ENCODE measurements around the gene RALGAPA2. TPM values are rescaled to one million over a fixed set of nuclear protein-coding genes. Genes with fewer than 3 reads are reported as not detected.

The RALGAPA2 gene
- total RNA-seq, 2 donors from 2014 or later = 55.5 to 80.0 TPM

DNA sequence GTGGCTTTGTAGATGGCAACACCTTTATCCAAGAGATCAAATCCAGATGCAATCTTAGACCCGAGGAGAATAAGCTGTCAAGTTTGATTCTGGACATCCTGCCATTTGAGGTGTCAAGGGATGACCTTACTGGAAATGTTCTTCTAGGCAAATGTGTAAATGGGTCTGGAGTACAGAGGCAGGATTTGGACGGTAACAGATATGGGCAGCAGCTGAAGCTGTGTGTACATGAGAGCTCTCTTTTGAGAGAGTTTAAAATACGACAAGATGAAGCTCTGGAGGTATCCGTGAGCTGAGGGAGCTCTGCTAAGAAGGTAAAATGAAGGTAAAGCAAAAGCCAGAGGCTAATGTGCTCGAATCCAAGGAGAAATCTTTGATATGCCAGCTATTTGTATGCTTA lies 56.6 kb downstream of the RALGAPA2 start:
- DNase-seq = no peak
- intact Hi-C loops (cut with DNase I, micrococcal nuclease) = no loop called here
- no peak for ATAC-seq

DNA sequence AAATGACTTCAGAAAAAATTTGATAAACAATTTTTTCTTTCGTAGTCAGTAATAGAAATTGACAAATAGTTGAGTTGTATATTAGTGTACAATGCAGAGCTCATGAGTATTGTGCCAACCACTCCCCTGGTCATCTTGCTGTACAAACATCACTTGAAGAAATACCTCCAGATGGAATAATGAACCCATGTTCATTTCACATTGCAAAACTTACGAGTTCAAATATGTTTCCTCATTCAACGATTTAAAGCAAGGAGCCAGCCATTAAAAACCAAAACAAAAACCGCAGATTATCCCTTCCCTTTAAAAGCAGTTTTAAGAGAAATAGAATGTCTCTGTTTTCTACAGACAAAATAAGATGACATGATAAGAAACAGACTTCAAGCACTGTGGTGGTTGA lies 62.5 kb downstream of the RALGAPA2 start:
- intact Hi-C loops (cut with DNase I, micrococcal nuclease) = no loop called here
- ATAC-seq (no peak), DNase-seq (no peak)

GRCh38 chr20:20643927-20644326 lies 68.5 kb downstream of the RALGAPA2 start:
- intact Hi-C loops (cut with DNase I, micrococcal nuclease) = no loop called here

GRCh38 chr20:20641783-20642182 lies 70.7 kb downstream of the RALGAPA2 start:
- no peak for ATAC-seq
- DNase-seq = no peak
- intact Hi-C loops (cut with DNase I, micrococcal nuclease) = no loop called here

More at GRCh38 chr20:20643927-20644326, 68.5 kb downstream of the RALGAPA2 start:
- DNase-seq = no peak
- ATAC-seq = no peak

- intact Hi-C loops (cut with DNase I, micrococcal nuclease) = no loop called here
- DNase-seq (no peak), ATAC-seq (no peak)
Measured at GRCh38 chr20:20638878-20639277, 73.6 kb downstream of the RALGAPA2 start.

DNA sequence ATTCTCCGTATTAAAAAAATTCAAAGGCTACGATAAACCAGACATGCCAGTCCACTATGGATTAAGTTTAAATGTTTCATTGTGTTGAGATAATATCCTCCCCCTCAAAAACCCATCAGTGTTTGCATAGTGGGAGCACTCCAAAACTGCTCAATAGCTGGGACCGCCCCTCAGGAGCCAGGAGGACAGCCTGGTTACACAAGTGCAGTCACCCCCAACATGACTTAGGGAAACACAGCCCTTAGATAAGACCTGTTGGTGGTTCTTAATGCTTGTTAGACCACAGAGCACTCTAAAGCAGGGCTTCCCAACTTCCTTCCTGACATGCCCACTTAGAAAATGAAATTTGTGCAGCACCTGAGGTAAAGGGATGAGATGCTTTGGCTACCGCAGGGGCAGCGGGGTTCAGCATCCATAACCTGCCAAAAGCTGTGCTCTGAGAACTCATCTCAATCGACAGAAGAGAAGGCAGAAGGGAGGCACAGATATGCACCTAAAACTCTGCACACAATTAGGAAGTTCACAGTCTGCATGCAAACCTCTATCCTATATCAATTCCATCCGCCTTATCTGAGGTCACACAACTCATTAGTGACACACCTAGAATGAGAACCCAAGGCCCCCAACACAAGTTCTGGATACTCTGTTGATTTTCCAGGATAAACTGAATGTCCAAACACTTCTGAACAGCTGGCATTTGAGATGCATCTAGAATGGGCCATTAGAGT lies 74.3 kb downstream of the RALGAPA2 start:
- intact Hi-C loops (cut with DNase I, micrococcal nuclease) = no loop called here
- ATAC-seq = no peak
- no peak for DNase-seq

GRCh38 chr20:20635006-20635405 lies 77.4 kb downstream of the RALGAPA2 start:
- intact Hi-C loops (cut with DNase I, micrococcal nuclease) = no loop called here
- ATAC-seq = no peak
- DNase-seq = no peak

GRCh38 chr20:20632644-20633043 lies 79.8 kb downstream of the RALGAPA2 start:
- intact Hi-C loops (cut with DNase I, micrococcal nuclease) = no loop called here
- ATAC-seq (no peak), DNase-seq (no peak)

DNA sequence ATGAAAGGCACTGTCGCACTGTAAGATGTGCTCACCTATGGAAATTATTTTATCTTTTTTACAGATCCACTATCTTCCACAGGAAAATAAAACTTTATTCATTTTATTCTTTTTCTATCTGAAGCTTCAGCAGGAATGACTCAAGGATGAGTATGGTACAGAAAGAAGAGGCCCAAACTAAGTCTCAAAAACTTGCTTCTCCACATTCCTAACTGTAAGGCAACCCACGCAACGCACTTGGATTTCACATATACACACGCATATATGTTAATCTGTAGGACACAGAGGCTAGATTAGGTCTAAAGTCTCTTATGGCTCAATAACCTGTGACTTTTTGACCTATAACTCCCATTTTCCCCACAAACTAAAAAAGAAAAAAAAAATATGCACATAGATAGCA lies 81.9 kb downstream of the RALGAPA2 start:
- ATAC-seq = no peak
- intact Hi-C loops (cut with DNase I, micrococcal nuclease) = no loop called here
- DNase-seq = no peak

GRCh38 chr20:20629556-20630188 lies 82.8 kb downstream of the RALGAPA2 start:
- intact Hi-C loops (cut with DNase I, micrococcal nuclease) = no loop called here
- DNase-seq (no peak), ATAC-seq (no peak)

DNA sequence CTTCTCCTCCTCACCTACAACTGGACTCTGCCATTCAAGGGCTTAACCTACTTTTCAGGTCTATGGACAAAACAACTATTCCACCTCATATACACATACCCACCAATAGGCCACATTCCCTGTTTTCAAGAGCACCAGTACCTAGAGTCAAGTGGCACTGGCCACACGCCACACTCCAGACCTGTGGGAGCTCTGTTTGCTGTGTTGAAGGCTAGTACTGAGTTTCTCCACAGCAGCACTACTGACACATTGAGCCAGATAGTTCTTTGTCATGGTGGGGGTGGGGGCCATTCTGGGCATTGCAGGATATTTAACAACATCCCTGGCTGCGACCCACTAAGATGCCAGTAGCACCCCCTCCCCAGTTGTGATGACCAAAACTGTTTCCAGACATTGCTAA lies 84.1 kb downstream of the RALGAPA2 start:
- intact Hi-C loops (cut with DNase I, micrococcal nuclease) = no loop called here
- ATAC-seq (no peak), DNase-seq (no peak)

GRCh38 chr20:20627471-20627870 lies 85.0 kb downstream of the RALGAPA2 start:
- DNase-seq = no peak
- no peak for ATAC-seq
- intact Hi-C loops (cut with DNase I, micrococcal nuclease) = no loop called here

DNA sequence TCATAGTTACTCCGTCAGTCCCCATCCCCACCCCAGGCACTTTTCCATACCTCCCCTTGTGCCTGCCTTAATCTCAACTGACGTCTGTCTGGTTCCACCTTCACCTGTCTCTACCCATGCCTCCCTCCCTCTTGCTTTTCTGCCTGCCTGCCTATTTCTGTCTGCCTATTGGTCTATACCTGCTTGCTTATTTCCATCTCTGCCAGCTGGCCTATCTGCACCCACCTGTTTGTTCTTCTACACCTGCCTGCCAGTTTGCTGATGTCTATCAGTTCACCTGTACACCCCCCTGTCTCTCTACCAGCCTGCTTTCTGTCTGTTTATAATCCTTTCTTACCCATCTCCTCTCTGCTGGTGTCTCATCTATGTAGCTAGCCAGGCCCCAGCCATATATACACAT lies 87.5 kb downstream of the RALGAPA2 start:
- ATAC-seq (peak; percentile 29), DNase-seq (no peak)
- intact Hi-C loops (cut with DNase I, micrococcal nuclease) = no loop called here

DNA sequence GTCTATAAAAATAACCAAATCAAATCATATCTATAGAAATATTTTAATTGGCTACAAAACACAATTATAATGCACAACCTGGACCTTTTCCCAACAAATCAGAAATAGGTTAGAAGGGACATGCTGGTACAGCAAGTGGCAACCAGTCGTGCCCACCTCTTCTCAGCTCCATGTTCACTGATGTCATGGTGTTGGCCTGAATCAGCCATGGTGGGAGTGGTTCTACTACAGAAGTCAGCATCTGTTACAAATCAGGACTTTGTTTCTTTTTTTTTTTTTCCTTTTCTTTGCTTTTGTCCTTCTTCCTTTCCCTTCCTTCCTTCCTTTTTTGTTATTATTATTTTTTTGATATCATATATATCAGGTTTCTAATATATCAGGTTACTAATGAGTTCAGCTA lies 91.2 kb downstream of the RALGAPA2 start:
- intact Hi-C loops (cut with DNase I, micrococcal nuclease) = no loop called here
- DNase-seq (no peak), ATAC-seq (no peak)

DNA sequence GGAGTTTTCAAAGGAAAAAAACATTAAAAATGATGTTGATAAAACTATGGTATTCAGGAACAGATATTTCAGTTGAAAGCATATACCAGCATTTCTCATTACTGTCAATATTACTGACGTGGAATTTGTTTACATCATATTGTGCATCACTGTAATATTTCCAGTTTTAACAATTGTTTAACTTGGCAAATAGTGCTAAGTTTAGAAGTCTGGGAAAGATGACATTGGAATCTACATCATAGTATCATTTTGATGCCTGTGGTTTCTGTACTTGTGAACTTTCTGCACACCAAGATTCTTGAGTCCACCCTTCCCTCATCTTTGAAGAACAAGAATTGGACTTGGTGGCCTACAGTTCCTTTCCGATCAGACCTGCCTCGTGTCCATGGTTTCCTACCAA lies 98.1 kb downstream of the RALGAPA2 start:
- no peak for DNase-seq
- intact Hi-C loops (cut with DNase I, micrococcal nuclease) = no loop called here
- ATAC-seq = no peak

DNA sequence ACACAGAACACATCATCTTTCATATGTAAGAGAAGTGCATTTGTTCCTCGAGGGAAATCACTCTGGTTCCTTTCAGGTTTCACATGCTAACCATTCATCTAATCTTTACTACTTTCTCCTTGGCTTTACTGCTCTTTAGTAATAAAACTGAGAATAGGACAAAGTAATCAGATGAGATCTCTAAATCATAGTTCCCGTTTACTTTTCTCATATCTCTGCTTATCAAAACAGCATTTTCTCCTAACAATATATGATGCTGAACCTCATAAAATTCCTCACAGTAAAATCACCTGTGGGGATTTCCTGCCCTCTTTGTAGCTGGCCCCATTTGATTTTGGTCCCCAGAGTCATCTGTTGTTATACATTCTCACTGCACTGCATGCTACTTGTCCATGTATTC lies 100.2 kb downstream of the RALGAPA2 start:
- DNase-seq = no peak
- peak; percentile 87 for ATAC-seq
- intact Hi-C loops (cut with DNase I, micrococcal nuclease) = no loop called here

- ATAC-seq = no peak
- DNase-seq = no peak
- intact Hi-C loops (cut with DNase I, micrococcal nuclease) = no loop called here
Measured at GRCh38 chr20:20611167-20611566, 101.3 kb downstream of the RALGAPA2 start.

DNA sequence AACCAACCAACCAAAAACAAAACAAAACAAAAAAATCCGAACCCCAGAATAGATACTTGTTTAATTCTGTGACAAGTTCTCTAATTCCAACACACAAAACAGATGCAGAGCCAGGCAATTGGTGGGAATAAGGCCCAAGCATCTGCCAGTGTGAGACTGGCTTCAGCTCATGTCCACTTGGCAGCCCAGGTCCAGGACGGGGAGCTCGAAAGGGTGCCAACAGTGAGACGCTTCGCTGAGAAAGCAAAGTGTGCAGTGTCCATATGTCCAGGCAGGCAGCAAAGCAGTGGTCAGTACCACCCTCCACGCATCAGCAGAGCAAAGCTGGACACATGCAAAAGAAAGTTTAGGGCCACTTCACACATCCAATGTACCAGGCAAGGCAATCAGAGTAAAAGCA lies 102.9 kb downstream of the RALGAPA2 start:
- intact Hi-C loops (cut with DNase I, micrococcal nuclease) = no loop called here
- ATAC-seq = no peak
- DNase-seq = no peak

DNA sequence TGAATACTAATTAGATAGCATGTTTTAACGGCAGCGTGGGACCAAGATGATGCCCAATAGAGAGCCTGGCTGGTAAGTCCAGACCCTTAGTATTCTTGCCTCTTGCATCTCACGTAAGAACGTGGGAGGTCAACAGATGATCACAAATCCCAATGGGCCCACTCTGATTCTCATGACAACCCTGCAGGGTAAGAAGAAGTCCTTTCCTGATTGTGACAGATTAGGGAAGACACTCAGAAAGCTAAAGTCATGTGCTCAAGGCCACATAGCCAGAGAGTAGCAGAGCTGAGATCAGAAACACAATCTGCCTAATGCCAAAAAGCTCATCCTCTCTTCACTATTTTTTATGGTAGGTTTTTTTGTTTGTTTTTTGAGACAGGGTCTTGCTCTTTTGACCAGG lies 103.8 kb downstream of the RALGAPA2 start:
- DNase-seq = no peak
- intact Hi-C loops (cut with DNase I, micrococcal nuclease) = no loop called here
- ATAC-seq = no peak

DNA sequence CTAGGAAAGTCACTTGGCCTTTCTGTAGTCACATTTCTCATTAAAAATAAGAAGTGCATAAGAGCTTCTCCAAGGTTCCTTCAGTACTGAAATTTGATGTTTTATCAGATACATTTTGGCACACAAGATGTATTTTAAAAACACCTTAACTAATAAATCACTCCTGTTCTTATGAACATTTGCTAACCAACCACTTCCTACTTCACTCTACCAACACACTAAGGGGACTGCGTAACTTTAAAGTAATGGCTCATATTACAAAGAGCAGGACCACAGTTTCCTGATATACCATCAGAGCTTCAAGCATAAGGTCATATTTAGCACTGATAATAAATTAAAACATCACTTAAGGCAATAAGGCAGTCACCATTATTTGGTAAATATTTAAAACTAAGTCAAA lies 104.4 kb downstream of the RALGAPA2 start:
- ATAC-seq (no peak), DNase-seq (no peak)
- intact Hi-C loops (cut with DNase I, micrococcal nuclease) = no loop called here

GRCh38 chr20:20606881-20607280 lies 105.6 kb downstream of the RALGAPA2 start:
- DNase-seq = no peak
- no peak for ATAC-seq
- intact Hi-C loops (cut with DNase I, micrococcal nuclease) = no loop called here

Data from left colon (tissue), 2 donors.